GM12878 (cell line): Measurements from ENCODE around the gene FDX2. TPM values are rescaled to one million over a fixed set of nuclear protein-coding genes. Genes with fewer than 3 reads are reported as not detected.

ENCODE experiments used
- ATAC-seq: fragments of 200-7000 bp; cut with Tn5 transposase; 3 replicates; pipeline ENCODE4 v1.9.1; 2020; ENCODE audit warnings: mild to moderate bottlenecking, moderate library complexity
- BruUV-seq: library from RNA; stranded (reverse); fragments of 400-500 nt; replicated peaks from 2 replicates; lab custom pipeline; 2021; lab: Mats Ljungman, UMichigan
- CTCF ChIA-PET: fragments of 300-600 bp; sonication (Branson Sonifier 250); formaldehyde crosslinking; extraction: SDS; loops from one replicate; lab custom pipeline; 2021; ENCODE audit warnings: inconsistent platforms; lab: Yijun Ruan, JAX
- POLR2A ChIA-PET: fragments of 350-600 bp; formaldehyde crosslinking; extraction: SDS; loops from one replicate; lab custom pipeline; 2021; ENCODE audit warnings: inconsistent platforms; lab: Charles Lee
- RAD21 ChIA-PET: fragments of 300-600 bp; sonication (Branson Sonifier 250); formaldehyde crosslinking; loops from one replicate; lab custom pipeline; 2023; ENCODE audit warnings: antibody characterized with exemption; ENCODE audit not compliant: unreplicated experiment; lab: Charles Lee
- SMC1A ChIA-PET: fragments of 300-600 bp; sonication (Branson Sonifier 250); formaldehyde crosslinking; loops from one replicate; lab custom pipeline; 2023; ENCODE audit not compliant: unreplicated experiment, uncharacterized antibody; lab: Charles Lee
- DNase-seq: peaks from one replicate; pipeline ENCODE4 v3.0.0-alpha.2; 2011; ENCODE audit warnings: low read depth, low spot score
- FAIRE-seq: peaks from 3 replicates; lab custom pipeline; 2011; peaks lifted over from hg19 to GRCh38; lab: Jason Lieb, UNC
- H2AFZ ChIP-seq: 2 replicates; pipeline ENCODE4 v1.6.0; 2011; ENCODE audit warnings: low read depth, low read length, control low read depth; ENCODE audit not compliant: control insufficient read depth
- H3K27ac ChIP-seq: 2 replicates; pipeline ENCODE4 v1.5.1; 2011; ENCODE audit warnings: control low read depth; ENCODE audit not compliant: control insufficient read depth, insufficient read depth
- H3K27me3 ChIP-seq, 2 experiments: replicated peaks in 1 of 2; 2 replicates each; pipeline versions ENCODE4 v1.6.0 to v1.6.1; 2011; ENCODE audit warnings: low read length in 1 of 2; ENCODE audit not compliant: control insufficient read depth in 2 of 2, insufficient read depth in 2 of 2
- H3K36me3 ChIP-seq, 2 experiments: 2 replicates each; pipeline ENCODE4 v1.5.1; 2011; ENCODE audit warnings: low read length in 1 of 2; ENCODE audit not compliant: control insufficient read depth in 2 of 2, insufficient read depth in 2 of 2
- H3K4me1 ChIP-seq: 2 replicates; pipeline ENCODE4 v1.6.1; 2011; ENCODE audit warnings: mild to moderate bottlenecking, low read length, moderate library complexity, mixed read lengths; ENCODE audit not compliant: control insufficient read depth, insufficient read depth
- H3K4me2 ChIP-seq: 2 replicates; pipeline ENCODE4 v1.6.0; 2011; ENCODE audit warnings: control low read depth; ENCODE audit not compliant: control insufficient read depth, insufficient read depth
- H3K4me3 ChIP-seq: fragments of 200-600 bp; sonication (generic); 2 replicates; pipeline ENCODE4 v1.5.1; 2016
- H3K79me2 ChIP-seq: 2 replicates; pipeline ENCODE4 v1.6.0; 2011; ENCODE audit warnings: low read length; ENCODE audit not compliant: control insufficient read depth, insufficient read depth
- H3K9ac ChIP-seq: 2 replicates; pipeline ENCODE4 v1.8.0; 2011; ENCODE audit warnings: low read length, control low read depth, mixed read lengths; ENCODE audit not compliant: control insufficient read depth, insufficient read depth
- H3K9me3 ChIP-seq: replicated peaks from 3 replicates; pipeline ENCODE4 v1.5.1; 2011; ENCODE audit warnings: mild to moderate bottlenecking, low read length; ENCODE audit not compliant: control insufficient read depth, insufficient read depth
- H4K20me1 ChIP-seq: 2 replicates; pipeline ENCODE4 v1.6.0; 2011; ENCODE audit not compliant: control insufficient read depth, insufficient read depth
- CREB1 ChIP-seq: IDR thresholded peaks from 2 replicates; pipeline ENCODE4 v1.6.1; 2012; ENCODE audit warnings: low read depth, mild to moderate bottlenecking, inconsistent platforms
- FOXM1 ChIP-seq: IDR thresholded peaks from 2 replicates; pipeline ENCODE4 v1.6.1; 2012; ENCODE audit warnings: low read depth, mild to moderate bottlenecking, inconsistent platforms, low read length, moderate library complexity
- KDM1A ChIP-seq: fragments of 200-600 bp; sonication (generic); IDR thresholded peaks from 2 replicates; pipeline ENCODE4 v1.6.1; 2016; ENCODE audit warnings: borderline replicate concordance
- RFX5 ChIP-seq: IDR thresholded peaks from 2 replicates; pipeline ENCODE4 v1.6.1; 2011; ENCODE audit warnings: low read depth, low read length, improper control_type of control experiment
- SMAD1 ChIP-seq: fragments of 450-650 bp; IDR thresholded peaks from 2 replicates; pipeline ENCODE4 v1.6.1; 2018; ENCODE audit warnings: mild to moderate bottlenecking, low read depth; ENCODE audit not compliant: partially characterized antibody
- WGBS: methylation state at CpG from one replicate; pipeline ENCODE4 v1.1.6; 2016; ENCODE audit warnings: low lambda C conversion rate; ENCODE audit not compliant: insufficient replicate concordance, insufficient coverage; ENCODE audit errors: missing lambda C conversion rate; 5-methylcytosine and 5-hydroxymethylcytosine counted together
- in situ Hi-C: fragments of 300-500 bp; cut with MboI; formaldehyde crosslinking; loops from 9 replicates; pipeline ENCODE4 v1.14.3; 2018; ENCODE audit warnings: mixed read lengths
- intact Hi-C: fragments of 100-400 bp; cut with micrococcal nuclease; formaldehyde crosslinking; loops from one replicate; pipeline ENCODE4 v1.14.2; 2022; ENCODE audit not compliant: unreplicated experiment
- polyA plus RNA-seq, 11 experiments: library from polyadenylated mRNA; depleted of rRNA in 4 of 11; unstranded in 6 of 11; stranded (reverse) in 5 of 11; fragments of >200 nt; fragmentation: Nextera tagmentation in 4 of 11; fragmentation: Illumina TruSeq in 1 of 11; extraction: Ambion mirVana in 4 of 11; extraction: Trizol in 1 of 11; gene quantifications; 1 replicate in 1 of 11; 2 replicates in 10 of 11; pipeline versions ENCODE4 v1.2.1 to v1.2.3, GENCODE V29; 2011 to 2016; ENCODE audit warnings: inconsistent platforms in 2 of 11, missing spikeins in 2 of 11, low read depth in 1 of 11
- total RNA-seq, 4 experiments: library from RNA; depleted of rRNA in 3 of 4; stranded (reverse); fragments of >200 nt in 3 of 4; fragmentation: Illumina TruSeq in 1 of 4; extraction: Trizol in 1 of 4; gene quantifications; 2 replicates each; pipeline versions ENCODE4 v1.2.1 to v1.2.3, GENCODE V29; 2013 to 2021
- TF ChIP-seq, protein P1 (sequence below): fragments of 450-650 bp; IDR thresholded peaks from 2 replicates; pipeline ENCODE4 v1.6.1; 2016; ENCODE audit warnings: mild to moderate bottlenecking
- TF ChIP-seq, protein P2 (sequence below): fragments of 450-650 bp; IDR thresholded peaks from 2 replicates; pipeline ENCODE4 v1.6.1; 2016; ENCODE audit warnings: mild to moderate bottlenecking
- TF ChIP-seq, protein P3 (sequence below): fragments of 450-650 bp; IDR thresholded peaks from 2 replicates; pipeline ENCODE4 v1.6.1; 2017; ENCODE audit warnings: mild to moderate bottlenecking
- TF ChIP-seq, protein P4 (sequence below): IDR thresholded peaks from 2 replicates; pipeline ENCODE4 v1.6.1; 2012; ENCODE audit warnings: low read depth, low read length, improper control_type of control experiment

FDX2 gene
- total and polyA plus RNA-seq, 10 of the 15 experiments (the other 5 are each of a cell fraction or from before 2014, with no cell fraction given) = 1.4 to 50.4 (median 24.7) TPM

DNA sequence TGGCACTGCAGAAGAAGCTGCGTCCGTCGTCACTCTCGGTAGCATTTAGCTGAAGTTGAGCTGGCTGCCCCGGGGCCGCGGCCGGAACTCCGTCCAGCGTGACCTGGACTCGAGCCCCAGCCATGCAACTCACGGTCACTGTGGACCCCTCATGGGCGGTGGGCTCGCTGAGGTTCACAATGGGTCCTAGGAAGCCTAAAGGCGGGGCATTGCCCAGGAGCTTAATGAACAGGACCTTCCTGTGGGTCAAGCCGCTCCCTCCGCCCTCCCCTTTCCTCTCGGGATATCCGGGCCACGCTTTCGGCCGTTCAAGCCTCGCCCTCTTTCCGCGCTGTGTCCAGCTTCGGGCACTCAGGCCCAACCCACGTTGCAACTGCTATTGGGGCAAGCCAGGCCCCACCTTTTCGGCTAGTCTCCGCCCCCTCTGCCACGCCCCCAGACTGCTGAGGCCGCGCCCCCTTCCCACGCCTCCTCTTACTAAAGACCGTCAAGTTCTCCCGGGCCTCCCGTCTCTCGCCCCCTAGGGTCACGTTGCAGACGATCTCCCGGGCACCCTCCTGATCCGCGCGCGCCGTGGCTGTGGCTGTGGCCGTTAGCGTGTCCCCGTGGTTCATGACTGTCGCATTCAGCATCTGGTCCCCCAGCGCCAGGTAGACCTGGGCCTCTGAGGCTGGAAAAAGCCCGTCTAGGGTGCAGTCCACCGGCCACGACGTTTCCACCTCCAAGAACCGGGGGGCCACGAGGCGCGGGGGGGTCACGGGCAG lies 19.0 kb upstream of the FDX2 start:
- ChIA-PET POLR2A (interaction anchor here (0.5 to 1.8 kb wide), 3 partner anchors 10 to 68 kb away, joined by 3 to 11 read pairs (median 5); partner anchors contain the start of gene ICAM5), CTCF (interaction anchor here (0.6 kb wide), 1 partner anchor 226 kb away, joined by 3 read pairs; no protein-coding TSS in a partner anchor), RAD21 (interaction anchor here (1.4 kb wide), 1 partner anchor 64 kb away, joined by 15 read pairs; the partner anchor contains the start of gene ICAM1), SMC1A (interaction anchor here (1.6 to 2.5 kb wide), 2 partner anchors 54 to 75 kb away, joined by 4 to 11 read pairs; no protein-coding TSS in a partner anchor)
- 90% methylated on average over 41 of the region's 59 CpGs for WGBS
- TF ChIP-seq, protein P1, sequence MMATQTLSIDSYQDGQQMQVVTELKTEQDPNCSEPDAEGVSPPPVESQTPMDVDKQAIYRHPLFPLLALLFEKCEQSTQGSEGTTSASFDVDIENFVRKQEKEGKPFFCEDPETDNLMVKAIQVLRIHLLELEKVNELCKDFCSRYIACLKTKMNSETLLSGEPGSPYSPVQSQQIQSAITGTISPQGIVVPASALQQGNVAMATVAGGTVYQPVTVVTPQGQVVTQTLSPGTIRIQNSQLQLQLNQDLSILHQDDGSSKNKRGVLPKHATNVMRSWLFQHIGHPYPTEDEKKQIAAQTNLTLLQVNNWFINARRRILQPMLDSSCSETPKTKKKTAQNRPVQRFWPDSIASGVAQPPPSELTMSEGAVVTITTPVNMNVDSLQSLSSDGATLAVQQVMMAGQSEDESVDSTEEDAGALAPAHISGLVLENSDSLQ = no peak
- TF ChIP-seq CREB1 = no peak
- TF ChIP-seq, protein P2, sequence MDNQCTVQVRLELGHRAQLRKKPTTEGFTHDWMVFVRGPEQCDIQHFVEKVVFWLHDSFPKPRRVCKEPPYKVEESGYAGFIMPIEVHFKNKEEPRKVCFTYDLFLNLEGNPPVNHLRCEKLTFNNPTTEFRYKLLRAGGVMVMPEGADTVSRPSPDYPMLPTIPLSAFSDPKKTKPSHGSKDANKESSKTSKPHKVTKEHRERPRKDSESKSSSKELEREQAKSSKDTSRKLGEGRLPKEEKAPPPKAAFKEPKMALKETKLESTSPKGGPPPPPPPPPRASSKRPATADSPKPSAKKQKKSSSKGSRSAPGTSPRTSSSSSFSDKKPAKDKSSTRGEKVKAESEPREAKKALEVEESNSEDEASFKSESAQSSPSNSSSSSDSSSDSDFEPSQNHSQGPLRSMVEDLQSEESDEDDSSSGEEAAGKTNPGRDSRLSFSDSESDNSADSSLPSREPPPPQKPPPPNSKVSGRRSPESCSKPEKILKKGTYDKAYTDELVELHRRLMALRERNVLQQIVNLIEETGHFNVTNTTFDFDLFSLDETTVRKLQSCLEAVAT = 0 out of 2 replicates have a peak, but pooled peaks have one; percentile 33
- TF ChIP-seq SMAD1 = no peak
- TF ChIP-seq, protein P3, sequence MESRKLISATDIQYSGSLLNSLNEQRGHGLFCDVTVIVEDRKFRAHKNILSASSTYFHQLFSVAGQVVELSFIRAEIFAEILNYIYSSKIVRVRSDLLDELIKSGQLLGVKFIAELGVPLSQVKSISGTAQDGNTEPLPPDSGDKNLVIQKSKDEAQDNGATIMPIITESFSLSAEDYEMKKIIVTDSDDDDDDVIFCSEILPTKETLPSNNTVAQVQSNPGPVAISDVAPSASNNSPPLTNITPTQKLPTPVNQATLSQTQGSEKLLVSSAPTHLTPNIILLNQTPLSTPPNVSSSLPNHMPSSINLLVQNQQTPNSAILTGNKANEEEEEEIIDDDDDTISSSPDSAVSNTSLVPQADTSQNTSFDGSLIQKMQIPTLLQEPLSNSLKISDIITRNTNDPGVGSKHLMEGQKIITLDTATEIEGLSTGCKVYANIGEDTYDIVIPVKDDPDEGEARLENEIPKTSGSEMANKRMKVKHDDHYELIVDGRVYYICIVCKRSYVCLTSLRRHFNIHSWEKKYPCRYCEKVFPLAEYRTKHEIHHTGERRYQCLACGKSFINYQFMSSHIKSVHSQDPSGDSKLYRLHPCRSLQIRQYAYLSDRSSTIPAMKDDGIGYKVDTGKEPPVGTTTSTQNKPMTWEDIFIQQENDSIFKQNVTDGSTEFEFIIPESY = 0 out of 2 replicates have a peak, but pooled peaks have one; percentile 48
- no peak for TF ChIP-seq KDM1A
- TF ChIP-seq RFX5 = no peak
- TF ChIP-seq, protein P4, sequence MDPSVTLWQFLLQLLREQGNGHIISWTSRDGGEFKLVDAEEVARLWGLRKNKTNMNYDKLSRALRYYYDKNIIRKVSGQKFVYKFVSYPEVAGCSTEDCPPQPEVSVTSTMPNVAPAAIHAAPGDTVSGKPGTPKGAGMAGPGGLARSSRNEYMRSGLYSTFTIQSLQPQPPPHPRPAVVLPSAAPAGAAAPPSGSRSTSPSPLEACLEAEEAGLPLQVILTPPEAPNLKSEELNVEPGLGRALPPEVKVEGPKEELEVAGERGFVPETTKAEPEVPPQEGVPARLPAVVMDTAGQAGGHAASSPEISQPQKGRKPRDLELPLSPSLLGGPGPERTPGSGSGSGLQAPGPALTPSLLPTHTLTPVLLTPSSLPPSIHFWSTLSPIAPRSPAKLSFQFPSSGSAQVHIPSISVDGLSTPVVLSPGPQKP = no peak
- TF ChIP-seq FOXM1 = no peak
- intact Hi-C loops (loop anchor here (5.0 kb wide), 2 partner anchors 53 to 62 kb away; partner anchors contain the start of gene ICAM1), in situ Hi-C loops (no loop called here)
- Histone ChIP-seq H3K9me3 (no peaks in the 10 kb centered on the region), H3K4me2 (peak overlapping the region; percentile 88), H3K27ac (no peak overlapping the region), H3K4me3 (no peak overlapping the region), H3K4me1 (peaks cover 22% of the 10 kb centered on the region), H3K79me2 (peaks cover 51% of the 10 kb centered on the region), H3K36me3 (peaks cover 8 to 14% of the 10 kb centered on the region in 2 experiments; a peak in 3 of 4 replicates), H4K20me1 (no peaks in the 10 kb centered on the region), H3K27me3 (no peaks in the 10 kb centered on the region), H3K9ac (no peak overlapping the region), H2AFZ (no peak overlapping the region)
- BruUV-seq = no TSS peak
- DNase-seq (no peak), ATAC-seq (no peak), FAIRE-seq (no peak)
